Heart left ventricle (tissue), 16 donors: ENCODE data around the gene C1QBP. TPM values are rescaled to one million over a fixed set of nuclear protein-coding genes. Genes with fewer than 3 reads are reported as not detected.

Experiments
- ATAC-seq, 4 donors: fragments of 200-7000 bp; cut with Tn5 transposase; one replicate each; pipeline ENCODE4 v1.9.1; 2020 to 2022; ENCODE audit warnings: moderate library complexity in 4 of 4, mild to moderate bottlenecking in 3 of 4, moderate number of reproducible peaks in 1 of 4
- DNase-seq, 5 donors: peaks; one replicate each; pipeline ENCODE4 v3.0.0-alpha.2; 2020
- H3K27ac ChIP-seq, 12 donors: fragments of 200-600 bp; sonication (generic) in 4 of 12; one replicate each; pipeline versions ENCODE4 v1.5.0 to v1.8.0; 2016 to 2022; ENCODE audit warnings: mild to moderate bottlenecking in 2 of 12
- H3K27me3 ChIP-seq, 9 donors: fragments of 200-600 bp; sonication (generic) in 2 of 9; one replicate each; pipeline versions ENCODE4 v1.5.1 to v1.8.0; 2016 to 2022; ENCODE audit warnings: mild to moderate bottlenecking in 3 of 9
- H3K36me3 ChIP-seq, 9 donors: fragments of 200-600 bp; sonication (generic) in 2 of 9; one replicate each; pipeline versions ENCODE4 v1.5.0 to v1.8.0; 2018 to 2022; ENCODE audit warnings: mild to moderate bottlenecking in 2 of 9
- H3K4me1 ChIP-seq, 12 donors: fragments of 200-600 bp; sonication (generic) in 4 of 12; one replicate each; pipeline versions ENCODE4 v1.5.0 to v1.8.0; 2016 to 2022; ENCODE audit warnings: mild to moderate bottlenecking in 3 of 12
- H3K4me3 ChIP-seq, 12 donors: fragments of 200-600 bp; sonication (generic) in 4 of 12; one replicate each; pipeline versions ENCODE4 v1.5.0 to v1.8.0; 2017 to 2022; ENCODE audit warnings: mild to moderate bottlenecking in 9 of 12, moderate library complexity in 4 of 12
- H3K9me3 ChIP-seq, 12 donors: fragments of 200-600 bp; sonication (generic) in 4 of 12; one replicate each; pipeline versions ENCODE4 v1.5.0 to v1.8.0; 2016 to 2022; ENCODE audit warnings: mild to moderate bottlenecking in 1 of 12
- CTCF ChIP-seq, 12 donors: fragments of 200-600 bp; sonication (generic) in 4 of 12; IDR thresholded peaks; one replicate each; pipeline versions ENCODE4 v1.5.0 to v1.8.0; 2018 to 2022; ENCODE audit warnings: antibody characterized with exemption in 12 of 12, mild to moderate bottlenecking in 5 of 12
- POLR2A ChIP-seq, 2 donors: fragments of 450-650 bp; IDR thresholded peaks; one replicate each; pipeline ENCODE4 v1.6.1; 2017; ENCODE audit warnings: antibody characterized with exemption in 2 of 2, mild to moderate bottlenecking in 2 of 2, moderate library complexity in 2 of 2
- WGBS, 4 donors: extraction: QIAGEN DNeasy Blood & Tissue Kit in 2 of 4; methylation state at CpG; one replicate each; pipeline versions ENCODE4 v1.1.5 to v1.1.7; 2013 to 2018; 5-methylcytosine and 5-hydroxymethylcytosine counted together
- intact Hi-C, 10 donors: fragments of 100-400 bp; cut with DNase I; formaldehyde crosslinking; loops; one replicate each; pipeline versions ENCODE4 v1.11.1 to v1.14.2; 2022
- polyA plus RNA-seq, 2 donors: library from polyadenylated mRNA; stranded (reverse); fragments of 200-250 nt; gene quantifications; one replicate each; pipeline ENCODE4 v1.2.3, GENCODE V29; 2013
- total RNA-seq, 9 donors: library from RNA; depleted of rRNA in 2 of 9; stranded (reverse); fragments of >200 nt in 2 of 9; fragmentation: NEBNext Ultra II Directional in 3 of 9; extraction: Animal tissue kit (Norgen Biotek cat#: 25700) in 3 of 9; gene quantifications; one replicate each; pipeline versions ENCODE4 v1.1.0 to v1.2.4, GENCODE V29; 2016 to 2023
- donor health status: ischemic (EF 13 %, LVEDD 7.1; RV severe dilation, severe dysfunction).
- donor health status: healthy with polysubstance abuse.
- donor health status: DM: no; HTN: yes; CAD: no.
- donor health status: DM: no; HTN: no; CAD: no.
- donor health status: ischemic (EF 25% LVEDD 6.9; RV normal size, moderate dysfunction).
- donor health status: ischemic (EF 25% LVEDD 5.7; RV mildly dilated, moderate dysfunction).
- donor health status: healthy.
- donor health status: DM: yes; HTN: yes; CAD: no.
- donor health status: ischemic (EF 35%, LVEDD 5.7; RV mildly dilated, moderate dysfunction).
- donor health status: nonischemic (EF 11% LVEDD 7.7; RV severe dilation, severe dysfunction).
- donor health status: DM: yes; HTN: yes; CAD: no.
- donor health status: PGD.
- donor health status: ischemic (EF 29% LVEDD 5.4; RV normal size, mild dysfunction).
- donor health status: nonischemic (EF 23%, LVEDD 6.1; RV moderate dilation, normal function).

Gene C1QBP
- total and polyA plus RNA-seq, 11 donors, result 108 to 173 (median 127) TPM

- WGBS, 4 donors, result 93 to 98% (median 96%) methylated on average over 2 of the region's 2 CpGs
- intact Hi-C loops, result no loop called here
- H3K27me3 ChIP-seq, result no peaks in the 10 kb centered on the region
- TF ChIP-seq POLR2A (IDR thresholded peaks at IDR 0.05) (no peak), CTCF (IDR thresholded peaks at IDR 0.05) (no peak)
- DNase-seq, result no peak
- no peak for ATAC-seq
- H3K9me3 ChIP-seq, result peaks cover 0 to 3% (median 0%) of the 10 kb centered on the region in 12 donors
- H3K36me3 ChIP-seq, result peaks cover 5 to 84% (median 72%) of the 10 kb centered on the region in 9 donors
- no peak overlapping the region for H3K27ac ChIP-seq
- H3K4me1 ChIP-seq, result peaks cover 0 to 7% (median 0%) of the 10 kb centered on the region in 12 donors
- H3K4me3 ChIP-seq, result no peak overlapping the region
Measured at GRCh38 chr17:5473906-5474305, 35.0 kb upstream of the C1QBP start.

DNA sequence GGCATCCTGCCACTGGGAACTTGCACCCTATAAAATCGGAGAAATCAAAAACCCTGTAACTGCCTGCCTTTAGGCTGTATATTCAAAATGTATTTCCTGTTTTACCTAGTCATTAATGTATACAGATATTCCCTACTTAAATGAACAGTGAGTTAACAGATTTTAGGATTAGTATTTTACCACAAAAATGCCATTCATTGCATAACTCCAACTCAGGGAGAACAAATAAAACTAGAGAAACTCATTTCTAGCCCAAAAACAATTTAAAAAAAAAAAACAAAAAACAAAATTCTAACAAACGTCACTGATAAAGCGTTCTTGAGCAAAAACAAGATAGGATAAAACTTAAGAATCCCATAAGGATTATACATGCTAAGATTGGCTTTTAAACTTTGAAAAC lies 33.6 kb upstream of the C1QBP start:
- H3K27ac ChIP-seq, result no peak overlapping the region
- 82 to 91% (median 87%) methylated on average over 3 of the region's 3 CpGs for WGBS, 4 donors
- no peak for TF ChIP-seq POLR2A (IDR thresholded peaks at IDR 0.05)
- no peak for TF ChIP-seq CTCF (IDR thresholded peaks at IDR 0.05)
- peaks cover 0 to 15% (median 5%) of the 10 kb centered on the region in 12 donors for H3K4me1 ChIP-seq
- ATAC-seq, result no peak
- peaks cover 0 to 70% (median 59%) of the 10 kb centered on the region in 9 donors for H3K36me3 ChIP-seq
- no peaks in the 10 kb centered on the region for H3K27me3 ChIP-seq
- H3K4me3 ChIP-seq, result no peak overlapping the region
- DNase-seq, result no peak
- intact Hi-C loops, result no loop called here
- peaks cover 0 to under 1% (median 0%) of the 10 kb centered on the region in 12 donors for H3K9me3 ChIP-seq

GRCh38 chr17:5468075-5468473 lies 29.1 kb upstream of the C1QBP start:
- no peaks in the 10 kb centered on the region for H3K27me3 ChIP-seq
- 0% methylated on average over 17 of the region's 17 CpGs for WGBS, 4 donors
- peak overlapping the region; percentile 33 to 100 (median 89) for H3K4me3 ChIP-seq
- H3K4me1 ChIP-seq, result peaks cover 5 to 26% (median 17%) of the 10 kb centered on the region in 12 donors
- TF ChIP-seq POLR2A (IDR thresholded peaks at IDR 0.05) (no peak), CTCF (IDR thresholded peaks at IDR 0.05) (no peak)
- peaks cover 0 to 25% (median 16%) of the 10 kb centered on the region in 9 donors for H3K36me3 ChIP-seq
- H3K9me3 ChIP-seq, result no peaks in the 10 kb centered on the region
- ATAC-seq (peak; percentile 6 to 13 (median 11)), DNase-seq (no peak)
- peak overlapping the region in 8 of 12 donors; percentile 75 to 83 (median 81) for H3K27ac ChIP-seq
- intact Hi-C loops, result no loop called here

GRCh38 chr17:5467416-5467815 lies 28.5 kb upstream of the C1QBP start:
- TF ChIP-seq POLR2A (IDR thresholded peaks at IDR 0.05), result no peak
- no peak for TF ChIP-seq CTCF (IDR thresholded peaks at IDR 0.05)
- 5 to 12% (median 6%) methylated on average over 8 of the region's 8 CpGs for WGBS, 4 donors
- intact Hi-C loops, result no loop called here
- H3K36me3 ChIP-seq, result peaks cover 0 to 19% (median 11%) of the 10 kb centered on the region in 9 donors
- DNase-seq (no peak), ATAC-seq (no peak)
- peak overlapping the region in 1 of 12 donors; percentile 80 for H3K27ac ChIP-seq
- no peaks in the 10 kb centered on the region for H3K27me3 ChIP-seq
- H3K9me3 ChIP-seq, result no peaks in the 10 kb centered on the region
- H3K4me1 ChIP-seq, result peaks cover 5 to 26% (median 17%) of the 10 kb centered on the region in 12 donors
- H3K4me3 ChIP-seq, result peak overlapping the region in 11 of 12 donors; percentile 77 to 100 (median 89)
